HEK293 (cell line): ENCODE measurements around the gene RMND1.

Experiments
- CTCF ChIA-PET: fragments of 350-600 bp; formaldehyde crosslinking; extraction: SDS; loops from one replicate; lab custom pipeline; 2021; ENCODE audit warnings: antibody characterized with exemption; lab: Yijun Ruan, JAX
- POLR2A ChIA-PET: fragments of 300-600 bp; formaldehyde crosslinking; extraction: SDS; loops from one replicate; lab custom pipeline; 2020; ENCODE audit warnings: antibody characterized with exemption, inconsistent platforms; lab: Yijun Ruan, JAX
- H3K27ac ChIP-seq: fragments of 200-500 bp; sonication (Bioruptor generic); 2 replicates; pipeline ENCODE4 v1.5.1; 2014; ENCODE audit warnings: low read depth, low read length, control low read depth, inconsistent platforms; ENCODE audit errors: extremely low read depth
- H3K36me3 ChIP-seq, 2 experiments: fragments of 200-500 bp in 1 of 2; sonication (Bioruptor generic) in 1 of 2; 1 replicate in 1 of 2; 2 replicates in 1 of 2; pipeline ENCODE4 v1.5.1; 2014 to 2017; ENCODE audit warnings: inconsistent platforms in 2 of 2, low read length in 2 of 2; ENCODE audit not compliant: control insufficient read depth in 2 of 2, insufficient read depth in 1 of 2
- H3K4me1 ChIP-seq: fragments of 200-500 bp; sonication (Bioruptor generic); 2 replicates; pipeline ENCODE4 v1.5.1; 2014; ENCODE audit warnings: mild to moderate bottlenecking, low read length, inconsistent platforms; ENCODE audit not compliant: control insufficient read depth, insufficient read depth
- H3K4me3 ChIP-seq: 2 replicates; pipeline ENCODE4 v1.5.1; 2011; ENCODE audit warnings: low read depth, mild to moderate bottlenecking, control low read depth, low read length, moderate library complexity
- H3K9me3 ChIP-seq: fragments of 200-500 bp; sonication (Bioruptor generic); 2 replicates; pipeline ENCODE4 v1.5.1; 2014; ENCODE audit warnings: low read depth, low read length, inconsistent platforms; ENCODE audit not compliant: control insufficient read depth, insufficient read depth
- HOXC10 ChIP-seq: sonication (generic); formaldehyde crosslinking; IDR thresholded peaks from 2 replicates; pipeline ENCODE4 v1.8.1; 2023; ENCODE audit warnings: mild to moderate bottlenecking, missing genetic modification reagents
- KLF9 ChIP-seq: fragments of 450-650 bp; formaldehyde crosslinking; IDR thresholded peaks from 2 replicates; pipeline ENCODE4 v1.5.1; 2016; ENCODE audit warnings: missing biosample characterization, missing genetic modification characterization, low read depth
- MEIS1 ChIP-seq: sonication (generic); formaldehyde crosslinking; IDR thresholded peaks from 2 replicates; pipeline ENCODE4 v1.8.1; 2022; ENCODE audit warnings: missing genetic modification reagents, mild to moderate bottlenecking, borderline replicate concordance
- TCF7L2 ChIP-seq: IDR thresholded peaks from 2 replicates; pipeline ENCODE4 v1.6.1; 2011; ENCODE audit warnings: low read depth, mild to moderate bottlenecking, inconsistent platforms, low read length, moderate library complexity, borderline replicate concordance
- ZBTB1 ChIP-seq: fragments of 450-650 bp; formaldehyde crosslinking; IDR thresholded peaks from 2 replicates; pipeline ENCODE4 v1.5.1; 2016; ENCODE audit warnings: missing biosample characterization, missing genetic modification characterization
- ZFHX2 ChIP-seq: fragments of 450-650 bp; formaldehyde crosslinking; conservative IDR thresholded peaks from 2 replicates; pipeline ENCODE4 v1.5.1; 2016; ENCODE audit warnings: missing biosample characterization, missing genetic modification characterization
- ZFP41 ChIP-seq: fragments of 450-650 bp; formaldehyde crosslinking; IDR thresholded peaks from 2 replicates; pipeline ENCODE4 v1.5.1; 2016; ENCODE audit warnings: missing biosample characterization, missing genetic modification characterization, borderline replicate concordance
- ZNF157 ChIP-seq: fragments of 450-650 bp; formaldehyde crosslinking; IDR thresholded peaks from 2 replicates; pipeline ENCODE4 v1.5.1; 2016; ENCODE audit warnings: missing biosample characterization, missing genetic modification characterization
- ZNF174 ChIP-seq: fragments of 450-650 bp; formaldehyde crosslinking; IDR thresholded peaks from 2 replicates; pipeline ENCODE4 v1.5.0; 2017; ENCODE audit warnings: missing biosample characterization, mild to moderate bottlenecking, missing genetic modification characterization
- ZNF202 ChIP-seq: fragments of 450-650 bp; formaldehyde crosslinking; IDR thresholded peaks from 2 replicates; pipeline ENCODE4 v1.5.1; 2016; ENCODE audit warnings: missing biosample characterization, missing genetic modification characterization, borderline replicate concordance
- ZNF24 ChIP-seq: fragments of 450-650 bp; formaldehyde crosslinking; IDR thresholded peaks from 2 replicates; pipeline ENCODE4 v1.5.1; 2016; ENCODE audit warnings: missing biosample characterization, missing genetic modification characterization
- ZNF324 ChIP-seq: fragments of 450-650 bp; formaldehyde crosslinking; IDR thresholded peaks from 2 replicates; pipeline ENCODE4 v1.5.1; 2016; ENCODE audit warnings: missing biosample characterization, missing genetic modification characterization
- ZNF48 ChIP-seq: fragments of 450-650 bp; formaldehyde crosslinking; IDR thresholded peaks from 2 replicates; pipeline ENCODE4 v1.5.1; 2016; ENCODE audit warnings: missing biosample characterization, missing genetic modification characterization
- ZNF548 ChIP-seq: fragments of 450-650 bp; formaldehyde crosslinking; IDR thresholded peaks from 2 replicates; pipeline ENCODE4 v1.5.1; 2016; ENCODE audit warnings: missing biosample characterization, missing genetic modification characterization
- ZNF561 ChIP-seq: fragments of 450-650 bp; IDR thresholded peaks from 2 replicates; pipeline ENCODE4 v1.5.1; 2018; ENCODE audit warnings: missing biosample characterization, missing genetic modification characterization, borderline replicate concordance
- ZNF623 ChIP-seq: fragments of 450-650 bp; formaldehyde crosslinking; IDR thresholded peaks from 2 replicates; pipeline ENCODE4 v1.5.1; 2016; ENCODE audit warnings: missing biosample characterization, missing genetic modification characterization
- ZNF664 ChIP-seq: fragments of 450-650 bp; formaldehyde crosslinking; IDR thresholded peaks from 2 replicates; pipeline ENCODE4 v1.5.1; 2016; ENCODE audit warnings: missing biosample characterization, missing genetic modification characterization
- ZNF777 ChIP-seq: fragments of 450-650 bp; formaldehyde crosslinking; IDR thresholded peaks from 2 replicates; pipeline ENCODE4 v1.5.1; 2017; ENCODE audit warnings: missing biosample characterization, missing genetic modification characterization, borderline replicate concordance
- ZNF837 ChIP-seq: fragments of 450-650 bp; formaldehyde crosslinking; IDR thresholded peaks from 2 replicates; pipeline ENCODE4 v1.5.1; 2016; ENCODE audit warnings: missing biosample characterization, missing genetic modification characterization
- ZXDB ChIP-seq: fragments of 450-650 bp; formaldehyde crosslinking; IDR thresholded peaks from 2 replicates; pipeline ENCODE4 v1.5.1; 2016; ENCODE audit warnings: missing biosample characterization, missing genetic modification characterization
- TF ChIP-seq, protein P1 (sequence below): fragments of 450-650 bp; formaldehyde crosslinking; IDR thresholded peaks from 2 replicates; pipeline ENCODE4 v1.5.1; 2016; ENCODE audit warnings: missing biosample characterization, missing genetic modification characterization
- TF ChIP-seq, protein P2 (sequence below): fragments of 450-650 bp; formaldehyde crosslinking; IDR thresholded peaks from 2 replicates; pipeline ENCODE4 v1.5.1; 2017; ENCODE audit warnings: missing biosample characterization, missing genetic modification characterization

The RMND1 gene

DNA sequence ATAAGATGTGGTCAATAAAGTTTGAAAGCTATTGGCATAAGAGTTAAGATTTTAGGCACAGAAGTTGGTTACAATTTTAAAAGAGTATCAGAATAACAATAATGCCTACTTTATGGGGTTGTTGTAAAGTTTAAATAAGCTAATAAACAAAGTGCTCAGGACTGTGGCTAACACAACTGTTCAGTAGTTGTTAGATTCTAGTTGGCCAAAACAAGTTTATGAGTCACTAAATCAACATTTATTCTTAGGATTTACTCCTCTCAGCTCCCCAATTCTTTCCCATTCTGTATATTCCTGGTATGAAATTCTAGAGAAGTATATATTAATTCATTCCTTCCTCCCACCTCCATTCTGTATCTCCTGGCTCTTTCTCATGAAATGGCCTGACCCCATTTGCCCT lies 14.5 kb downstream of the RMND1 start:
- peaks cover 13 to 38% of the 10 kb centered on the region in 2 experiments for H3K36me3 ChIP-seq
- ChIA-PET POLR2A (interaction anchor here (0.6 to 3.2 kb wide), 2 partner anchors 11 to 14 kb away, joined by 3 to 13 read pairs; partner anchors contain the start of gene RMND1), CTCF (interaction anchor here (0.6 to 1.6 kb wide), 4 partner anchors 9 to 31 kb away, joined by 3 to 6 read pairs (median 4); no protein-coding TSS in a partner anchor)
- H3K4me3 ChIP-seq: no peak overlapping the region
- no peaks in the 10 kb centered on the region for H3K9me3 ChIP-seq
- no peaks in the 10 kb centered on the region for H3K4me1 ChIP-seq
- H3K27ac ChIP-seq: no peak overlapping the region
- TF ChIP-seq ZNF664 (tag by site-specific recombination) (0 out of 2 replicates have a peak, but pooled peaks have one; percentile 18), ZXDB (tag by site-specific recombination) (no peak)

DNA sequence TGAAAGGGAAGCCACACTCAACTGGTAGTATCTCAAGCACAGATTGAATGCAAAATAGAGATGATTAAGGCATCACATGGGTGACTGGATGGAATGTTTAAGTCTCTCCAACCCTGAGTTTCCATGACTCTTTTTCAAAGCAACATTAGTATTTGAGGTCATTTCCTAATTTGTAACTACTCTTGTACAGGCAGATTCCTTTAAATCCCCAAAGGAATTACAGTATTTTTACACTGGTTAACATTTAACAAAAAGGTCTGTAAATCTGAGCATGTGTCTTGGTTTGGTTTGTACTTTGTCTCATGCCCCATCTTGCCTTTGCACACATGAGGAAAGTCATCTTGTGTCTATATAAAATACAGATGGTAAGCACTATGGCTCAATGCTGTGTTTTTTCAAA lies 15.1 kb downstream of the RMND1 start:
- TF ChIP-seq, protein P1, sequence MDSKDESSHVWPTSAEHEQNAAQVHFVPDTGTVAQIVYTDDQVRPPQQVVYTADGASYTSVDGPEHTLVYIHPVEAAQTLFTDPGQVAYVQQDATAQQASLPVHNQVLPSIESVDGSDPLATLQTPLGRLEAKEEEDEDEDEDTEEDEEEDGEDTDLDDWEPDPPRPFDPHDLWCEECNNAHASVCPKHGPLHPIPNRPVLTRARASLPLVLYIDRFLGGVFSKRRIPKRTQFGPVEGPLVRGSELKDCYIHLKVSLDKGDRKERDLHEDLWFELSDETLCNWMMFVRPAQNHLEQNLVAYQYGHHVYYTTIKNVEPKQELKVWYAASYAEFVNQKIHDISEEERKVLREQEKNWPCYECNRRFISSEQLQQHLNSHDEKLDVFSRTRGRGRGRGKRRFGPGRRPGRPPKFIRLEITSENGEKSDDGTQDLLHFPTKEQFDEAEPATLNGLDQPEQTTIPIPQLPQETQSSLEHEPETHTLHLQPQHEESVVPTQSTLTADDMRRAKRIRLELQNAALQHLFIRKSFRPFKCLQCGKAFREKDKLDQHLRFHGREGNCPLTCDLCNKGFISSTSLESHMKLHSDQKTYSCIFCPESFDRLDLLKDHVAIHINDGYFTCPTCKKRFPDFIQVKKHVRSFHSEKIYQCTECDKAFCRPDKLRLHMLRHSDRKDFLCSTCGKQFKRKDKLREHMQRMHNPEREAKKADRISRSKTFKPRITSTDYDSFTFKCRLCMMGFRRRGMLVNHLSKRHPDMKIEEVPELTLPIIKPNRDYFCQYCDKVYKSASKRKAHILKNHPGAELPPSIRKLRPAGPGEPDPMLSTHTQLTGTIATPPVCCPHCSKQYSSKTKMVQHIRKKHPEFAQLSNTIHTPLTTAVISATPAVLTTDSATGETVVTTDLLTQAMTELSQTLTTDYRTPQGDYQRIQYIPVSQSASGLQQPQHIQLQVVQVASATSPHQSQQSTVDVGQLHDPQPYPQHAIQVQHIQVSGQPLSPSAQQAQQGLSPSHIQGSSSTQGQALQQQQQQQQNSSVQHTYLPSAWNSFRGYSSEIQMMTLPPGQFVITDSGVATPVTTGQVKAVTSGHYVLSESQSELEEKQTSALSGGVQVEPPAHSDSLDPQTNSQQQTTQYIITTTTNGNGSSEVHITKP (tag by site-specific recombination): no peak
- no peak for TF ChIP-seq ZNF777 (tag by site-specific recombination)
- no peak for TF ChIP-seq ZNF837 (tag by site-specific recombination)
- no peak for TF ChIP-seq ZNF24 (tag by site-specific recombination)
- TF ChIP-seq ZNF324 (tag by site-specific recombination): no peak
- no peak for TF ChIP-seq ZNF561
- no peak for TF ChIP-seq HOXC10 (CRISPR knock-in tag)
- TF ChIP-seq KLF9 (tag by site-specific recombination): no peak
- no peak for TF ChIP-seq MEIS1 (CRISPR knock-in tag)
- no peak for TF ChIP-seq ZNF202 (tag by site-specific recombination)
- TF ChIP-seq ZNF623 (tag by site-specific recombination): no peak
- TF ChIP-seq ZFHX2 (tag by site-specific recombination): no peak
- no peak for TF ChIP-seq ZNF157 (tag by site-specific recombination)
- TF ChIP-seq, protein P2, sequence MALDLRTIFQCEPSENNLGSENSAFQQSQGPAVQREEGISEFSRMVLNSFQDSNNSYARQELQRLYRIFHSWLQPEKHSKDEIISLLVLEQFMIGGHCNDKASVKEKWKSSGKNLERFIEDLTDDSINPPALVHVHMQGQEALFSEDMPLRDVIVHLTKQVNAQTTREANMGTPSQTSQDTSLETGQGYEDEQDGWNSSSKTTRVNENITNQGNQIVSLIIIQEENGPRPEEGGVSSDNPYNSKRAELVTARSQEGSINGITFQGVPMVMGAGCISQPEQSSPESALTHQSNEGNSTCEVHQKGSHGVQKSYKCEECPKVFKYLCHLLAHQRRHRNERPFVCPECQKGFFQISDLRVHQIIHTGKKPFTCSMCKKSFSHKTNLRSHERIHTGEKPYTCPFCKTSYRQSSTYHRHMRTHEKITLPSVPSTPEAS: no peak
- TF ChIP-seq ZBTB1 (tag by site-specific recombination): no peak
- no peak for TF ChIP-seq ZXDB (tag by site-specific recombination)
- TF ChIP-seq TCF7L2: no peak
- TF ChIP-seq, all 188 proteins: peak for 0
- POLR2A ChIA-PET: interaction anchor here (3.2 kb wide), 1 partner anchor 15 kb away, joined by 13 read pairs; the partner anchor contains the start of gene RMND1
- Histone ChIP-seq H3K36me3 (peaks cover 13 to 38% of the 10 kb centered on the region in 2 experiments), H3K27ac (no peak overlapping the region), H3K4me3 (no peak overlapping the region), H3K4me1 (no peaks in the 10 kb centered on the region), H3K9me3 (no peaks in the 10 kb centered on the region)
- CTCF ChIA-PET: interaction anchor here (0.5 to 1.6 kb wide), 5 partner anchors 10 to 1351 kb away, joined by 3 to 6 read pairs (median 4); no protein-coding TSS in a partner anchor

DNA sequence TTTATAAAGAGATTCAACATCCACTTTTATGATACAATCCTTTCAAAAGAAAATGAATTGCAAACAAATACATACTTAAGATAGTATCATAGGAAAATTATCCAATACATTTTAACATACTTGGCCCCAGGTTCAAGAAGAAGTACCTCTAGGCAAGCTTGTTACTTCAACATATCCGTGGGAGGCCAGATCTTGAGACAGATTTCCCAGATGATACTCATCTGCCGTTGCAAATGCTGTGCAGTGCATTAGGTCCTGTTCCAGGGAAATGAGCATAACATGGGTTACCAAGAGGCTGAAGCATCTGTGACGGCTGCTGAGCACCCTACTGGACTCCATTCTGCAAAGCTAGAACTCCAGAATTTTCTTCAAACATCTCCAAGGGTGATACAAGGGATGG lies 15.6 kb downstream of the RMND1 start:
- H3K9me3 ChIP-seq: no peaks in the 10 kb centered on the region
- ChIA-PET CTCF (interaction anchor here (0.5 to 1.6 kb wide), 2 partner anchors 12 to 1350 kb away, joined by 4 to 5 read pairs; no protein-coding TSS in a partner anchor), POLR2A (no interaction called here)
- TF ChIP-seq ZNF174 (no peak), ZNF548 (tag by site-specific recombination) (no peak), ZFP41 (no peak), ZNF48 (tag by site-specific recombination) (no peak)
- peaks cover 13 to 38% of the 10 kb centered on the region in 2 experiments for H3K36me3 ChIP-seq
- H3K4me3 ChIP-seq: no peak overlapping the region
- no peak overlapping the region for H3K27ac ChIP-seq
- no peaks in the 10 kb centered on the region for H3K4me1 ChIP-seq
